ENCODE data around the gene PRDM16.

Gene PRDM16

DNA sequence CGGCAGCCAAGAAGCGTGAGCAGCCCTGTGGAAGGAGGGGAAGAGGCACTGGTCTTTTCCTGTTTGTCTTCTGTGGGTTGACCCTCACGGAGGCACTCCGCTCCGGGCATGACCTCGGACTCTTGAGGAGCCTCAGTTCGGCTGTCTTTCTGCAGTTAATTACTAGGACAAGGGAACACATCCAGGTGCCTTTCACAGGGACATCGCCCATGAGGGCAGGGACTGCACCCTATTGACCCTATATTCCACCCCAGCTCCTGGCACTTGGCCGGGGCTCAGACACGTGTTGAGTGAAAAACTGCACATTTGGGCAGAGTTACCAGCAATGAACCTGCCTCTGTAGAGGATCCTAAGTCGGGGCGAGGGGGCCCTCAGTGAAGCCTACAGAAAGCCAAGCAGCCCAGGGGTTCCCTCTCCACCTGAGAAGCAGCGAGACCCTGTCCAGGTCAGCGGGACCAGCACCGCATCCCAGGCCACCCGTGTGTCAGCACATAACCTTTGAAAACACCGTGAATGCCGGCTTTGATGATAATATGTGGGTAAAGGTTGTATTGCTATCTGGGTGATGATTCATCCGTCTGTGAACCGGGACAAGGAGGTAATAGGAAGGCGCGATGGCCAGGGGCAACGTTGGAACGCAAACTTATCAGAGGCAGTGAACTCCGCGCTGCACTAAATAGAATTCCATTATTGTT is 224.0 kb downstream of the PRDM16 start:
- no peak for FAIRE-seq

- FAIRE-seq = no peak
These were observed 224.6 kb downstream of the PRDM16 start for GRCh38 chr1:3293563-3294080.

DNA sequence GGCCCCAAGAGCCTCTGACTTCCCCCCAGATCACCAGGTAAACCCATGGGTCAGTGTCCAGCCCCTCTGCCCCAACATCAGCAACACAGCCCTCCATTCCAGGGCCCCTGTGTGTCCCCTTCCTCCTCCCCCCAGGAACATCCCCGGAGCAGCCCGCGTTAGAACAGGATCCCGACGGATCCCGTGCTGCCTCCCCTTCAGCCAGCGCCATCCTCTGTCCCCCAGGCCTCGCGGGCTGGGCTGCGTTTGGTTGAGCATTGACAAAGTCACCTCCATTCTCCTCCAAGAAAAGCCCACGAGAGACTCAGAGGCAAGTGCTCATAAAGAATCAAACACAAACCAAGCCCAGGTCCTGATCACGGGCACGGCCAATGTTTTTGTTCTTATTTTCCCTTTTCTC is 225.4 kb downstream of the PRDM16 start:
- no peak for FAIRE-seq

GRCh38 chr1:3295846-3296245 is 226.8 kb downstream of the PRDM16 start:
- FAIRE-seq = no peak

DNA sequence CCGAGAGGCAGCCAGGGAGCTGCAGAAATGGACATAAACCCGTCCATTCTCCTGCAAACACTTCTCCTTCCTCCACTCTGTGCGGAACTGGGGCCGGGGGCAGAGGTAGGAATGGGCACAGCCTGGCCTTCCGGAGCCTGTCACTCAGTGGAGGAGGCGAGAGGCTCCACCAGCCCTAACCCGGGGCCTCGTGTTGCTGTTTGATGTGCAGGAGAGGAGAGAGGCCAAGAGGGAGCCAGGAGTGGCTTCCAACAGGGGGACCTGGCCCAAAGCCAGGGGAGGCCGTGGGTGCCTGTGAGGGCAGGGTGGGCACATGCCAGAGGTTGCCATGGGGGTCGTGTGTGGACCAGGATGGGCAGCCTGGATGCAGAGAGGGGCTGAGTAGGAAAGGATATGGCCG is 227.3 kb downstream of the PRDM16 start:
- no peak for FAIRE-seq

DNA sequence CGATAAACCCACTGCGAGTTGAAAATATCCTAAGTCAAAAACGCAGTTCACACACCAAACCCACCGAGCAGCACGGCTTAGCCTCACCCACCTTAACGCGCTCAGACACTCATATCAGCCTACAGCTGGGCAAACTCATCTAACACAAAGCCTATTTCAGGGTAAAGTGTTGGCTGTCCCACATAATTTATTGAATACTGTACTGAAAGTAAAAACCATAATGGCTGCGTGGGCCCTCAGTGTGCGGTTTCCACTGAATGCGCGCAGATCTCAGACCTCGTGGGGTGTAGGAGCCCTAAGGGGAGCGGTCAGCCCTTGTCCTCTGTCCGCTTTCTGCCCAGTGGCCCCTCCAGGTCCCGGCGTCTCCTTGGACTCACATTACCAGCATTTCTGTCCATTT is 227.8 kb downstream of the PRDM16 start:
- no peak for FAIRE-seq

- FAIRE-seq = no peak
These were observed 228.8 kb downstream of the PRDM16 start for GRCh38 chr1:3297756-3298155.

DNA sequence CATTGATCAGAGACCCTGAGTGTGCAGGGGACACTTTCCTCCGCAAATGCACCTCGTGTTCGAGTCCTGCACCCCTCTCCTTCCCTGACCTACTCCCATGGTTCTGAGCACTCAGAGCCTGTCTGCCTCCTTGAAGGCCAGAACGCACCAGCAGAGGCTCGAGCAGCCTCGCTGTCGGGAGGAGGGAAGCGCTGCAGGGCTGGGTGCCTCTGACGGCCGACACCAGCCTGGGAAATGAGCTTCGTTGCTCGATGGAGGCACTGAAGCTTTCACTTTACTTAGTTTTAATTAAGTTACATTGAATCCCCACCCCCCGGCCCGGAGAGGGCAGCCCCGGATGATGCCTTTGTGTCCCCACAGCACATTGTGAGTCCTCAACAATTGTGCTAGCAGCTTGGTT is 229.2 kb downstream of the PRDM16 start:
- FAIRE-seq = no peak

- FAIRE-seq = no peak
These were observed 235.2 kb downstream of the PRDM16 start for GRCh38 chr1:3304246-3304645.

GRCh38 chr1:3304692-3305091 is 235.7 kb downstream of the PRDM16 start:
- FAIRE-seq = no peak

GRCh38 chr1:3305156-3305555 is 236.2 kb downstream of the PRDM16 start:
- FAIRE-seq = no peak

GRCh38 chr1:3306583-3307291 is 237.7 kb downstream of the PRDM16 start:
- FAIRE-seq = no peak

DNA sequence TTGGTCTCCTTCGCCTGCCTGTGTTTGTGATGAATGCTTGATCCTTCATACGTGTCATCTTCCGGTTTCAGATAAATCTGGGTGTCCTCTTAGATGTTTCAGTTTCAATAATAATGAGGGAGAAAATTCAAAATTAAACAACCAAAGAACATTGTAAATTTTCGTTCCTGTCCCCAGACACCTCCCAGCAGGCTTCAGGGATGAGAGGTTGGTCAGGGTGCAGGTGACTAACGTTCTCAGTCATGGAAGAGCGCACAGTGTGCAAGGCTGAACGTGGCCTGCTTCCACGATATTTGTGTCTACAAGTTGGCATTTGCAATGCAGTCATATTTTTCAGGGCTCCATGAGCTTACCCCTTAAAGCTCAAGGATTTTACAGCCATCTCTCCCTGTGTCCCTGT is 238.4 kb downstream of the PRDM16 start:
- FAIRE-seq = no peak

GRCh38 chr1:3308053-3308452 is 239.1 kb downstream of the PRDM16 start:
- no peak for FAIRE-seq

DNA sequence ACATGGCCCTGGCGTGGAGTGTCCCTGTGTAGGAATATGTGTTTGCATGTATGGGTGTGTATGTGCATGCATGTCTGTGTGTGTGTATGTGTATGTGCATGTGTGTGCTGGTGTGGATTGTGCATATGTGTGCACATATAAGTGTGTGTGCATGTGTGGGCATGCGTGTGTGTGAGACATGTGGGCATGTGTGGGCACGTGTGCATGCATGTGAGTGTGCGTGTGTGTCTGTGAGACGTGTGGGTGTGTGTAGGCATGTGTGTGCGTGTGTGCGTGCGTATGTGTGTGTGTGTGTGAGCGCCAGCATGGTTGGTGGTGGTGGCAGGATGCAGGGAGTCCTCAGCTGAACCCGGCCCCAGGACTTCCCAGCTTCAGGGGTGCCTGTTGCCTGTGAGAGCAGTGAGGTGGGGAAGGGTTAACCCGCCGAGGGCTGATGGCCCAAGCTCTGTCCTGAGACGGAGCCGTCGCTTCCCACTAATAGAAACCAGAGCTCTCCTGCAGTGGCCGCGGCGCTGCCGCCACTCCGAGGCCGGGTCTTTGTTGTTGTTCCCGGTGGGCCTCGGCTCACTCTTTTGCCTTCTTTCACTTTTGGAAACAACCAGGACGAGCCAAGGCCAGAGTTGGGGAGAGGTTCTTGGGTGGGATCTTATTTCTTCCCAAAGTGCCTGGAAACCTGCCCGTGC is 241.9 kb downstream of the PRDM16 start:
- no peak for FAIRE-seq

GRCh38 chr1:3311711-3312110 is 242.7 kb downstream of the PRDM16 start:
- FAIRE-seq = no peak

DNA sequence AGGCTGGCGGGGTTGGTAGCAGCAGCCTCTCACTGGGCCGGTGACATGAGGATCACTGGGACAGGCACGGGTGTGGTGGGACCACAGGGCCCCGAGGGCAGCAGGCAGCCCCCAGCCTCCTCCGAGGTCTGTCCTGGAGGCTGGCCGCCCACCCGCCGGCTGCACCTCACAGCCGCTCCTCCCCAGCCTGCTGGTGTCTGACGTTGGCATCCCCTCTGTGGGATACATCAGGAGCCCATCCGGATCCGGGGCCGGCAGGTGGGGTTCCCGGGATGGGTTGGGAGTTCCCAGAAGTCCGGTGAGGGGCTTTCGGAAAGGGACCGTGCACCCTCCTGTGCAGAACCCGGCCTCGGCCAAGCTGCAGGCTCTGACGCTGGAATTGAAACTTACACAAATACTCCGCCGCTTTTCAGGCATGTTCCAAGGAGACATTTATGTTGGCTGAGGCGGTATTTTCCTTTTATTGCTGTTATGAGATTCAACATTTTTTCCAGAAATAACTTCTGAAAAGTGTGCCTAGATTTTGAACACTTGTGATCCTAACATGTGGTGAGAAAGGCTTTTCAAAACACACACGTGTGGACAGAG is 243.4 kb downstream of the PRDM16 start:
- FAIRE-seq = no peak

GRCh38 chr1:3312898-3313575 is 244.0 kb downstream of the PRDM16 start:
- FAIRE-seq = peak; percentile 48

DNA sequence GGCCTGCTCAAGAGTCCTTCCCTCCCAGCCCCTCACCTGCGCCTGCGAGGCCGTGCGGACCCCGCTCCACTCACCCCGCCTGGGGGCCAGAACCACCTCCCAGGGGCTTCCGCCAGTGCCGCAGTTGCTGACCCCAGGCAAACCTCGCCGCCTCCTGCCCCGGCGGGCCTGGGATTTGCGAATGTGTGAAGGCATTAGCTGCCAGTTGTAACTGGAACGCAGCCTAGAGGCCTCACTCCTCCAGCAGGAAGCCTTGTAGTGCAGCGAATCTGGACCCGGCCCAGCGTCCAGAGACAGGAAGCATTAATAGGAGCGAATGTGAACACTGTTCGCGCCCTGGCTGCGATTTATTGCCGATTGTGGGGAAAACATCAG is 244.6 kb downstream of the PRDM16 start:
- FAIRE-seq = no peak

GRCh38 chr1:3314491-3315381 is 245.7 kb downstream of the PRDM16 start:
- FAIRE-seq = no peak

DNA sequence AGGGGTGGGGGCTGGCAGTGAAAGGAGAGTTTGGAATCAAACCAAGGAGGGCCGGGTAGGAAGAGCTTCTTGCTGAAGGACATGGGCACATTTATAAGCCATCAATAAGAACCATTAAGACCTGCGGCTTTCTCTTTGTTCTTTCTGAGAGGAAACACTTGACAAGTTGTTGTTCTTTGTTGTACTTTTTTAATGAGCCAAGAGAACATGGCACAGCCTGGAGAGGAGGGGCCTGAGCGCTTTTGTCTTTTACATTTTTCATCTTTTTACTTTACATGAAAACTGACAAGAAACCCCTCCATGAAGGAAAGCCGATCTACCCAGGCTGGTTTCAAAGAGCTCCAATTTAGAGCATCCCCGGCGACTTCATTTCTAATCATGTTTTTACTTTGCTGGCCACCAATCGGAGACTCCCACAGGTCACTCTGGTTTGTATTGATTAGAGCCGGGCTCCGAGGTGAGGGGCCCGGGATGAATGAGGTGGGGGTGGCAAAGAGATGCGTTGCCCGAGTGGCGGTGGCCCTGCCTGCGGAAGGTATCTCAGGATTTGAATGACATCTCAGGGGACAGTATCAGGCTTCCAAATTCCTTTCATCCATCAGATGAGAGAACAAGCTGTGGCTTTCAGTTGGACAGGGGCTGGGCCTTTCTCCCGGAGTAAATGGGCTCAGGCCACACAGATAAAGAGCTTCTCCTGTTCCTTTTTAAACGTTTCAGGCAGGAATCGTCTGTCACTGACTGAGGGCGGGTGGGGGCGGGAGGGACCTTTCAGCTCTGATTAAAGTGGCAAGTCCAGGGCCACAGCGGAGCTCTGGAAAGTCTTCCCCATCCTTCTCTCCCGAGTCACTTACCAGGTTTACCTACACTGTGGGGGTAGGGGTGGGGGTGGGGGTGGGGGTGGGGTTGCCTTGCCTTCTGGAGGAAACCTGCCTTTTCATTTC is 246.7 kb downstream of the PRDM16 start:
- FAIRE-seq = no peak

Data from TTC549 (cell line).